Jurkat, Clone E6-1 (cell line): ENCODE measurements around the gene ADAD2.
"Not testable (repeated sequence)": the region's sequence is repeated elsewhere in the genome, so short reads cannot be mapped to it uniquely, and the experiment has no call there.

Experiments
- DNase-seq: peaks from one replicate; pipeline ENCODE4 v3.0.0-alpha.2; 2011; ENCODE audit warnings: low read depth, low spot score
- H3K4me3 ChIP-seq: 2 replicates; pipeline ENCODE4 v1.5.1; 2011; ENCODE audit warnings: mild to moderate bottlenecking, low read length, control low read depth, moderate library complexity

Gene ADAD2

GRCh38 chr16:84215531-84215930 lies 24.6 kb downstream of the ADAD2 start:
- no peak overlapping the region for H3K4me3 ChIP-seq
- no peak for DNase-seq

DNA sequence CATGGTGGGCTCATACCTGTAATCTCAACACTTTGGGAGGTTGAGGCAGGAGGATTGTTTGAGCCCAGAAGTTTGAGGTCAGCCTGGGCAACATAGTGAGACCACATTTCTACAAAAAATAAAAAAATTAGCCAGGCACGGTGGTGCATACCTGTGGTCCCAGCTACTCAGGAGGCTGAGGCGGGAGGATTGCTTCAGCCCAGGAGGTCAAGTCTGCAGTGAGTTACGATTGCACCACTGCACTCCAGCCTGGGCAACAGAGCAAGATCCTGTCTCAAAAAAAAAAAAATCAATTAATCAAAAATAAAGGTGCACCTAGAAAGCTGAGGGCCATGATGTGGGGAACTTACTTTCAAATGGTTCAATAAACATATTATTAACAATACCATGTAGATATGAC lies 25.2 kb downstream of the ADAD2 start:
- not testable (repeated sequence) for H3K4me3 ChIP-seq, DNase-seq

DNA sequence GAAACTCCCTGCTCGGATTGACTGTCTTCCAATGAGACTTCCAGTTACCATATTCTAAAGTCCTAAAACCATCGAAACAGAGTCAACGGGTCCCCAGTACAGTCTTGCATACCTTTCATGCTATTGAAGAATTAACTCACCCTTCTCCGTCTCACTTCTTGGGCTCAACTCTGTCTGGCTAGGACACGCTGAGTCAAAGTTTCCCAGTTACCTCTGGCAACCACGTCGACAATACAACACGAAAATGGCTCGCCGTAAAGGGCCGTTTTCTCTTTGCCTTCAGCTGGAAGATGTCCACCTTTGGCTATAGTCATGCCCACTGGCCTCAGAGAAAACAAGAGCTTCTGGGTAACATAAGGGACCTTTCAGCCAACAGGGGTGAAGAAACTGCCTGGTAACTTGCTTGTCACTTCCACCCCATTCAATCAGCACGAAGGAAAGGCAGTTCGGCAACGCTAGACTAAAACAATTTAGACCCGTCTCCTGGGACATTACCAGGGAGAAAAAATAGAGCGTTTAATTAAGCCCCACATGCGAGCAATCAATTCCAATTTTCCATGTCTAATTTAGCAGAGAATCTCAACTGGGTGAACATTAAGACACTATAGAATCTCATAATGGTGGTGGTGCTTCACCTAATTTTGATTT lies 27.3 kb downstream of the ADAD2 start:
- no peak for DNase-seq

DNA sequence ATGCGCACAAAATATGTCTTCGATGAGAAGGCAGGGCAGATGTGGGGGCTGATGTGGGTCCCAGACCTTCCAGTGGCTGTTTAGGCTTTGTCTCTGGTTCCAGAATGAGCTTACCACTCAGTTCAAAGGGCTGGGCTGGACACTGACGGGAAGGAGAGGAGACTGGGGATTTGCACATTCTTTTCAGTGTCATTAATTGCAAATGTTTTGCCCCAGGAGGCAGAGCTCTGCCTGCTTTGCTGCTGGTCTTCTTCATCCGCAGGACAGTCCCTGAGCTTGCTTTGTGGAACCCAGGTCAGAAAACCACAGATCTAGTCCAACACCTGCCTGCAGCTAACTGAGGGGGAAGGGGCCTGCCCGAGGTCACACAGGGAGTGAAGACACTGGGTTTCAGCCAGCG lies 28.0 kb downstream of the ADAD2 start:
- no peak for DNase-seq

More for the DNA sequence above, 27.3 kb downstream of the ADAD2 start:
- H3K4me3 ChIP-seq = no peak overlapping the region

GRCh38 chr16:84220851-84221250 lies 29.9 kb downstream of the ADAD2 start:
- DNase-seq = no peak
- no peak overlapping the region for H3K4me3 ChIP-seq

More for the DNA sequence above, 28.0 kb downstream of the ADAD2 start:
- H3K4me3 ChIP-seq = no peak overlapping the region

DNA sequence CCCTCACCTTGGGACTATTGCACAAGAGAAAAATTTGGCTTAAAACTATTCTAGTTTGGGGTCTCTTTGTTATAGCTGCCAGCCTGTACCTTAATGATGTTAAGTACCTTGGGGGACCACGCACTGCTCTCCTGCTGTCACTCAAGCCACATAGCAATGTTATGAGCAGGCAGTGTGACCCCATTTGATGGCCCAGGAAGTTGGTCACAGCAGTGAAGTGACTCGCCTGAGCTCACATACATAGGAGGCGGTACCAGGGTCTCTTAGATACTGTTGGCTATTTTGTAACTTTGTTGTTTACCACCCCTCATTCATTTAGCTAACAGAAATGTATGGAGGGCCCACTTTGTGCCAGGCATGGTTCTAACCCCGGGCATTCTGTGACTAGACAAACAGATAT lies 32.5 kb downstream of the ADAD2 start:
- H3K4me3 ChIP-seq = no peak overlapping the region
- no peak for DNase-seq

DNA sequence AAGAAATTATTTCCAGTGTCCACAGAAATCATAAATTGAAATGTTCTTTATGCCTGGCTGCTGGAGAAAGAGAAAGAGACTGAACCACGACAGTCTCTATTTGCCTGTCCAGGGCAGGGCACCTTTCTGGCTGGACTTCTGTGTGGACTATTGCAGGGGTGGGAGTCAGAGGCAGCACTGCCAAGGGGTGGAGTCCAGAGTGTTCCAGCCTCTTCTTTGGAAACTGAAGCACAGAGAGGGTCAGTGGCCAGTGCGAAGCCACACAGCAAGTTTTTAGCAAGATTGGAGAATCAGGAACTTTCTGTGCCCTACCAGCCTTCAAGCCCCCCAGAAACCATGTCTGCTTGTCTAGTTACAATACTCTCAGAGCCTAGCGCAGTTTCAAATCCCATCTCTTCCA lies 33.6 kb downstream of the ADAD2 start:
- no peak overlapping the region for H3K4me3 ChIP-seq
- DNase-seq = no peak

DNA sequence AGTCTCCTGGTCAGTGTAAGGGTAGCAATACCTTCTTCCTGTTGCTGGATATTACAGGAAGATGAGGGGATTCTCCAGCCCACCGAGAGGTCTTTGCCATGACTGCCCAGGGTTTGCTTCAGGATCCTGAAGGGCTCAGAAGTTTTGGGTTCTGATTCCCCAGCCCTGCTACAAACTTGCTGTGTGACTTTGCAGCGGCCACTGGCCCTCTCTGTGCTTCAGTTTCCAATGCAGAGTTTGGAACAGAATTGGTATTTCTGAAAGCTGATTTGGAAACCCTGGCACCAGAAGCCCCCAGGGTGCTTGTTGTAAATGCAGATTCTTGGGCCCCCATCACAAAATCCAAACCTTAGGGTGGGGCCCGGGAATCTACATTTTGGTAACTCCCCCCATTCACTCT lies 34.2 kb downstream of the ADAD2 start:
- no peak overlapping the region for H3K4me3 ChIP-seq
- DNase-seq = no peak

- DNase-seq = no peak
- no peak overlapping the region for H3K4me3 ChIP-seq
These were observed 34.6 kb downstream of the ADAD2 start for GRCh38 chr16:84225571-84225970.

DNA sequence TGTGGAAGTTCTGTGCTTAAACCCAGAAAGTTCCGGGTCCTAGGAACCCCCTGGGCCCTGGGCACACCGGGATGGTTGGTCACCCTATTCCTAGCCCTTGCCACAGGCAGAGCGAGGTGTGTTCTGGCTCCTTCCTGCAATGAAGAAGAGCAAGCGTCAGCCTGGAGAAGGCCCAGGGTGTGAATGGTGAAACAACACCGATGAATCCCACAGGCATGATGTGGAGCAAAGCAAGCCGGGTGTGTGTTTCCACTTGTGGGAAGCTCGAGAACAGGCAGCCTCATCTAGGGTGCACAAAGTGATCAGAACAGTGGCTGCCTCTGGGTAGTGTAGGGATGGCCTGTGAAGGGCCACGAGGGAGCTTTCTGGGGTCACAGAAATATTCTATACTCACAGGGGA lies 35.1 kb downstream of the ADAD2 start:
- DNase-seq = no peak

DNA sequence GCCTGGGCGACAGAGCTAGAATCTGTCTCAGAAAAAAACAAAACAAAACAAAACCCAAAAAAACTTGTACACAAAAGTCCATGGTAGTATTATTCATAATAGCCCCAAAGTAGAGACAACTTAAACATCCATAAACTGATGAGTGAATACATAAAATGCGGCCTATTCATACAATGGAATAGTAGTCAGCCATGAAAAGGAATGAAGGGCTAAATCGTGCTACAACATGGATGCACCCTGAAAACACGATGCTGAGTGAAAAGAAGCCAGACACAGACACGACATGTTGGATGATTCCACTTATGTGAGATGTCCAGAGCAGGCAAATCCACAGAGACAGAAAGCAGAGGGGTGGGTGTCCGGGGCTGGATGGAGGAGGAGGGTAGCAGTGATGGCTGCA lies 36.6 kb downstream of the ADAD2 start:
- H3K4me3 ChIP-seq = no peak overlapping the region
- DNase-seq = no peak

More for the DNA sequence above, 35.1 kb downstream of the ADAD2 start:
- H3K4me3 ChIP-seq = no peak overlapping the region

DNA sequence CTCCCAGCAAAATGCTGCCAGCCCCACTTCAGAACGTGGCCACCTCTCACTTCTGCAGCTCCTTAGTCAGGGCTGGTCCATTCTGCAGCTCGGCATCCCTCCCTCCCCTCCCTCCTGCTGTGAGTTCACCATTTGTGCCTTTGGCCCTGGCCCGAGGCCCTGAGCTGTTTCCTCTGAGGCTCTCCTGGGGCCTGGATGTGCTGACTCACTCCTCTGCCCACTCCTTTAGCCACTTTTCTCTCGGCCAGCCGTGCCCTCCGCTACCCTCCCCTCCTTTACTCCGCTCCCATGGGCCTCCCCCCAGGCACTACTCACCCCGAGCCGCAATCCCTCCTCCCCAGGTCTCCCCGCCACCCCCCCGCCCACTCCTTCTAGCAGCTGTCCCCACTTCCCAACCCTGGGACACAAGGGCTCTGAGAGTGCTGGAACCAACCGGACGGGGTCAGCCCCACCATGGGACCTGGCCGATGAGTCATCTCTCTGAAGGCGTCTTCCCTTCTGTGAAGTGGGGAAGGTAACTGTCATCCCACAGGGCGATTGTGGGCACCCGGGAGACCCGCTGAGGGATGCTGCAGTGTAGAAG lies 37.4 kb downstream of the ADAD2 start:
- DNase-seq = no peak
- no peak overlapping the region for H3K4me3 ChIP-seq

GRCh38 chr16:84229471-84229870 lies 38.5 kb downstream of the ADAD2 start:
- no peak overlapping the region for H3K4me3 ChIP-seq
- no peak for DNase-seq

- DNase-seq = no peak
- H3K4me3 ChIP-seq = no peak overlapping the region
These were observed 41.1 kb downstream of the ADAD2 start for GRCh38 chr16:84232060-84232459.

DNA sequence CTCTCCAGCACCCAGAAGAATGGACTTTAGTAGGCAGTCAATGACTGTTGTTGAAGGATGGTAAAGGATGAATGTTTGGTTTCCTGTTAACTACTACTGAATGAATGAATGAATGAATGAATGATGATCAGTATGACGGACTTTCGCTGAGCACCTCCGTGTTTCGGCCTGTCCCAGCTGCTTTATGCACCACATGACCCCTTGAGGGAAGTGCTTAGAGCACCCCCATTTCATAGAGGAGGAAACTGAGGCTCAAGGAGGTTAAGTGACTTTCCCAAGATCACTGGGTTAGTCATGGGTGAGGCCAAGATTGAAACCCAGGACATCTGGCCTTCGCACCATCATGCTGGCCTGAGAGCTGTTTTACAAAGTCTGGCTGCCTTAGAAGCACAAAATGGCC lies 42.0 kb downstream of the ADAD2 start:
- no peak overlapping the region for H3K4me3 ChIP-seq
- no peak for DNase-seq

GRCh38 chr16:84233748-84234147 lies 42.8 kb downstream of the ADAD2 start:
- DNase-seq = no peak
- H3K4me3 ChIP-seq = no peak overlapping the region

- no peak overlapping the region for H3K4me3 ChIP-seq
- no peak for DNase-seq
These were observed 43.6 kb downstream of the ADAD2 start for GRCh38 chr16:84234321-84235241.

- H3K4me3 ChIP-seq = no peak overlapping the region
- DNase-seq = no peak
These were observed 45.7 kb downstream of the ADAD2 start for GRCh38 chr16:84236671-84237070.

GRCh38 chr16:84237994-84238750 lies 47.2 kb downstream of the ADAD2 start:
- no peak overlapping the region for H3K4me3 ChIP-seq

More at GRCh38 chr16:84237994-84238750, 47.2 kb downstream of the ADAD2 start:
- DNase-seq = no peak
